ENCODE data around the gene RNU4-1.

The RNU4-1 gene

GRCh38 chr12:120287491-120287890, 5.5 kb downstream of the RNU4-1 start:
- DNase-seq = no peak

GRCh38 chr12:120286768-120287490, 6.1 kb downstream of the RNU4-1 start:
- no peak for DNase-seq

GRCh38 chr12:120284381-120284780, 8.7 kb downstream of the RNU4-1 start:
- no peak for DNase-seq

- no peak for DNase-seq
Measured at GRCh38 chr12:120283318-120283717, 9.7 kb downstream of the RNU4-1 start.

GRCh38 chr12:120278137-120279069, 14.6 kb downstream of the RNU4-1 start:
- DNase-seq = no peak

- no peak for DNase-seq
Measured at GRCh38 chr12:120276734-120277133, 16.3 kb downstream of the RNU4-1 start.

GRCh38 chr12:120267736-120268135, 25.3 kb downstream of the RNU4-1 start:
- DNase-seq = no peak

- DNase-seq = no peak
Measured at GRCh38 chr12:120266180-120266870, 26.7 kb downstream of the RNU4-1 start.

- DNase-seq = peak; percentile 85
Measured at GRCh38 chr12:120265473-120266179, 27.4 kb downstream of the RNU4-1 start, which contains the start of gene PXN. PXN (minus strand) TSS chr12:120265730; CDS start chr12:120265629, 101 bp downstream.

DNA sequence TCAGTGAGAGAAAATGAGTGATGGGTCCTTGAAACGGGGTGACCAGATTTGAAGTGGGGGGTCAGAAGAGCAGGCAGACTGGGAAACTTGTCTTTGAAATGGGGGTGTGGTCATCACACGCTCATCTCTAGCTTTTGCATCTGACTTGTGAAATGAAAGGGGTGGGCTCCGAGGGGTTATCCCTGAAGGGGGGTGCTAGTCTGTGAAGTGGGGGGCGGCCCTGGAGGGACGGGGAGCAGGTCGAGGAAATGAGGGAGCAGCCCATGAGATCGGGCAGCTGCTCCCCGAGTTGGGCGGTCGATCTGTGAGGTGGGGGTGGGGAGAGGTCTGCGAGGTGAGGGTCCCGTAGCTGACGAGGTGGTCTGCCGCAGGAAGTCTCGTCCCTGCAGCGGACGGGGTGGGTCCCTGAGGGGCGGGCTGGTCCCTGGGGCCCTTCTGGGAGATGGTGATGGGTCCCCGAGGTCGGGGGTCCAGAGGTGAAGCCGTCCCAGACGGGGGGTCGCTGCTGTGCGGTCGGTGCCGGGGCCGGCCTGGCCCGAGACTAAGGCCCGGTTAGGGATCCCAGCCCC, 28.0 kb downstream of the RNU4-1 start:
- no peak for DNase-seq

- DNase-seq = no peak
Measured at GRCh38 chr12:120264086-120264903, 28.7 kb downstream of the RNU4-1 start.

DNA sequence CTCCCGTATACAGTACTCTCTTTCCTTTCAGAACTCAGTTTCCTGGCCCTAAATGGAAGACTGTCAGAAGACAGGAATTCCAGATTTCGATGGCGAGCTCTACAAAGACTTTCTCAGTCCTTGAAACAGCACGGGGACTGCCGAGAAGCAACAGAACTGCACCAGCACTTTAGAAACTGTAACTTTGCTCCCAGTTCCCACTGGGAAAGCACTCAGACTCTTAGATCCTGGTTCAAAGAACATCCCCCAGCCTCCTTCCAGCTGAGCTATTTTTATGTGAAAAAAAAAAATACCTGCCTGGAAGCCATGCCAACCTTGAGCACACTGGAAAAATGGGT, 29.3 kb downstream of the RNU4-1 start:
- DNase-seq = no peak

DNA sequence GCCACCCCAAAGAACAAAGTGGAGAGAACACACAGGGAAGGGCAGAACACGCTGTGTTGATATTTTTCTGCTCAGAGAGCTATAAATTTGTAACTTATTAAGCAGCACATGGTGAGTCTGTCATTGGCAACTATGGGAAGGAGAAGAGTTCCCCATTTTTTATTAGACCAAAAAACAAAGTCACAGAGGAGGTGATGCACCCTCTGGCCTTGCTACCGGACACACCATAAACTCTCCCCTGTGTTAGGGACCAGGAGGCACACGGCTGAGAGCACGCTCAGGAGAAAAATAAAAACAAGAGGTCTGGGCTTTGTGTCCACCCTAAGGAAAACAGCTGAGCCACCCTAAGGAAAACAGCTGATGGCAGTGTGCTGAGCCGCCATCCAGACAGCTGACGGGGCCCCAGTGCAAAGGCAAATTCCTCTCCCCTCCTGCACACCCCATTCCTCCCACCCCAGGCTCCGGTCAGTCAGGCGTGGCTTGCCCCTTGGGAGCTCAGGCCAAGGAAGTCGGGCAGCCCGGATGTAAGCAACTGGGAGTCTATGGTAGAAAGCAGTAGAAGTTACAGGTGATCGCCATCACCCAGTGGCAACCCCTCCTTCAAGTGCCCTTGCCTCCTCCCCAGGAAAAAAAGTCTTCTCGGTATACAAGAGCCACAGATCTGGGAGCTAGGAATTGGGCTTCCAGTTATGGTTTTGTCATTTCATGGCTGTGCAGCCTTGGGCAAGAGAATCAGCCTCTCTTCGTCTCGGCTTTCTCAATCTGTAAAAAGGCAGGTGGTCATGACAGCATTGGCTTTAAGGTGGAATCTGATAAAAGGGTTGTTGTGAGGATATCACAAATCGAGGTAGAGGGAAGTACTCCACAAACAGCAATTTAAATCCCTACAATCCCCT, 29.9 kb downstream of the RNU4-1 start:
- no peak for DNase-seq

- DNase-seq = no peak
Measured at GRCh38 chr12:120261951-120262851, 30.8 kb downstream of the RNU4-1 start.

DNA sequence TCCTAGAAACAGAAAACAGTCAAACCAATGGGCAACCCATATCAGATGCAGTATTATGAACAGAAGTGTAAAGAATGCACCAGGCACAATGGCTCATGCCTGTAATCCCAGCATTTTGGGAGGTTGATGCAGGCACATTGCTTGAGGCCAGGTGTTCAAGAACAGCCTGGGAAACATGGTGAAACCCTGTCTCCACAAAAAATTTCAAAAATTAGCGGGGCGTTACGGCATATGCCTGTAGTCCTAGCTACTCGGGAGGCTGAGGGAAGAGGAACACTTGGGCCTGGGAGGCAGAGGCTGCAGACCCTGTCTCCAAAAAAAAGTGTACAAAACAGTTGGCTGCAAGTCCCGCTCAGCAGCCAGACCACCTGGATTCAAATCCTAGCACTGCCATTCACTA, 32.4 kb downstream of the RNU4-1 start:
- no peak for DNase-seq

GRCh38 chr12:120259418-120260202, 33.4 kb downstream of the RNU4-1 start:
- DNase-seq = no peak

- no peak for DNase-seq
Measured at GRCh38 chr12:120258323-120258896, 34.6 kb downstream of the RNU4-1 start.
